NCI-H748 (cell line): Measurements from ENCODE around the gene ABCA10.
"Not testable (repeated sequence)": the region's sequence is repeated elsewhere in the genome, so short reads cannot be mapped to it uniquely, and the experiment has no call there.

Experiments used
- DNase-seq: peaks from one replicate; lab custom pipeline; 2025; ENCODE audit not compliant: unreplicated experiment; lab: John Stamatoyannopoulos, UW

ABCA10 gene, protein sequence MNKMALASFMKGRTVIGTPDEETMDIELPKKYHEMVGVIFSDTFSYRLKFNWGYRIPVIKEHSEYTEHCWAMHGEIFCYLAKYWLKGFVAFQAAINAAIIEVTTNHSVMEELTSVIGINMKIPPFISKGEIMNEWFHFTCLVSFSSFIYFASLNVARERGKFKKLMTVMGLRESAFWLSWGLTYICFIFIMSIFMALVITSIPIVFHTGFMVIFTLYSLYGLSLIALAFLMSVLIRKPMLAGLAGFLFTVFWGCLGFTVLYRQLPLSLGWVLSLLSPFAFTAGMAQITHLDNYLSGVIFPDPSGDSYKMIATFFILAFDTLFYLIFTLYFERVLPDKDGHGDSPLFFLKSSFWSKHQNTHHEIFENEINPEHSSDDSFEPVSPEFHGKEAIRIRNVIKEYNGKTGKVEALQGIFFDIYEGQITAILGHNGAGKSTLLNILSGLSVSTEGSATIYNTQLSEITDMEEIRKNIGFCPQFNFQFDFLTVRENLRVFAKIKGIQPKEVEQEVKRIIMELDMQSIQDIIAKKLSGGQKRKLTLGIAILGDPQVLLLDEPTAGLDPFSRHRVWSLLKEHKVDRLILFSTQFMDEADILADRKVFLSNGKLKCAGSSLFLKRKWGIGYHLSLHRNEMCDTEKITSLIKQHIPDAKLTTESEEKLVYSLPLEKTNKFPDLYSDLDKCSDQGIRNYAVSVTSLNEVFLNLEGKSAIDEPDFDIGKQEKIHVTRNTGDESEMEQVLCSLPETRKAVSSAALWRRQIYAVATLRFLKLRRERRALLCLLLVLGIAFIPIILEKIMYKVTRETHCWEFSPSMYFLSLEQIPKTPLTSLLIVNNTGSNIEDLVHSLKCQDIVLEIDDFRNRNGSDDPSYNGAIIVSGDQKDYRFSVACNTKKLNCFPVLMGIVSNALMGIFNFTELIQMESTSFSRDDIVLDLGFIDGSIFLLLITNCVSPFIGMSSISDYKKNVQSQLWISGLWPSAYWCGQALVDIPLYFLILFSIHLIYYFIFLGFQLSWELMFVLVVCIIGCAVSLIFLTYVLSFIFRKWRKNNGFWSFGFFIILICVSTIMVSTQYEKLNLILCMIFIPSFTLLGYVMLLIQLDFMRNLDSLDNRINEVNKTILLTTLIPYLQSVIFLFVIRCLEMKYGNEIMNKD (N-terminal part only)

DNA sequence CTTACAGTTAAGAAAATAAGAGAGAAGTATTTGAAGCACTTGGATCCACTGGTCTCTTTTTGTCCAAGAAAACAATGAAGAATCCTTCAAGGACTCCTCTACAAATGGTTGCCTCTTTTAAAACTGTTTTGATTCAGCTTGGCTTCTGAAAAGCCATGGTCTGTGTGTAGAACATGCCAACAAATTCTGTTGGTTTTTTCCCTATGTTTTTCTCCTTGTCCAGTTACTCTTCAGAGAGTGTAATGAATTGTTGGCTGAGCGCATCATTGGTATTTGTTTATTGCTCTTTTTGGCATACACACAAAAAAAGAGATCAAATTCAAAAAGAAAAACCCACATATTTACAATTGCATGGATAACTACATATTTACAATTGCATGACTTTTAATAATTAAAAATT, at the start of gene ABCA10:
Gene ABCA10 (minus strand): TSS at position 249 of the 400 bp plus-strand sequence. CDS start 3,466 bp downstream, outside the sequence.
- DNase-seq = no peak

GRCh38 chr17:69276279-69276678, 47.7 kb upstream of the ABCA10 start:
- DNase-seq = not testable (repeated sequence)

- DNase-seq = no peak
Observed at GRCh38 chr17:69275751-69276150, 47.1 kb upstream of the ABCA10 start.

GRCh38 chr17:69271023-69271422, 42.4 kb upstream of the ABCA10 start:
- DNase-seq = no peak

- no peak for DNase-seq
Observed at GRCh38 chr17:69269131-69269998, 40.7 kb upstream of the ABCA10 start.

GRCh38 chr17:69268543-69269014, 40.0 kb upstream of the ABCA10 start:
- DNase-seq = no peak

DNA sequence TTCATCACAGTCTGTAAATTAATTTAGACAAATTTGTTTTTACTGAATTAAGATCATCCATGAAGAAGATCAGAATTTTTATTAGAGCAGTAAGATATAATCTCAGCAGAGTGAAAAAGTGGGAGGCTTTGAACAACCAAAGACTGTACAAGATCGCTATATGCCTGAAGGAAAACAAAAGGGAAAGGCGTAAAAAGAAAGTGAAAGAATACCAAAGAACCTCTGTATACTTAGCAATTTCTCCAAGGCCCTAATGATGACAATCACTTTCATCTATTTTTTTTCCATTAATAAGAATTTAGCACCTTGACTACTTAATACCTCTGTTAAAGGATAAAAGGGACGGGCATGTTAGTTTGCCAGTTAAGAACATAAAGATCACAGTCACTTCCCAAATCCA, 38.6 kb upstream of the ABCA10 start:
- no peak for DNase-seq

GRCh38 chr17:69265873-69266272, 37.2 kb upstream of the ABCA10 start:
- no peak for DNase-seq

DNA sequence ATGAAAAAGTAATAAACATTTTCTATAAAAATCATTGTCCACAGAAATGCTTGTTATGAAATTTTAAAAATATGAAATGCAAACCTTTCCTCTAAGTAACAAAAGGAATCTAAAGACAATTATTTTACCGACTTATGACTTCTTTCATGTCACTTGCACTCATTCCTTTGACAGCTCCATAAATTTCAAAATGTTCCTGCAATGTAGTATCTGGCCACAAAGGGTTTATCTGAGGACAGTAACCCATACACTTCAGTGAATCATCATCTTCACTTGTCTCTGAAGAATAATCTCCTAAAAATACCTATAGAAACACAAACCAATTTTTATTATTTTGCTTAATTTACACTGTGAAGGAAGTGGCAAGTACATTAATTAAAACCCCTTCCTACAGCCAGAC, 25.6 kb upstream of the ABCA10 start:
- no peak for DNase-seq

DNA sequence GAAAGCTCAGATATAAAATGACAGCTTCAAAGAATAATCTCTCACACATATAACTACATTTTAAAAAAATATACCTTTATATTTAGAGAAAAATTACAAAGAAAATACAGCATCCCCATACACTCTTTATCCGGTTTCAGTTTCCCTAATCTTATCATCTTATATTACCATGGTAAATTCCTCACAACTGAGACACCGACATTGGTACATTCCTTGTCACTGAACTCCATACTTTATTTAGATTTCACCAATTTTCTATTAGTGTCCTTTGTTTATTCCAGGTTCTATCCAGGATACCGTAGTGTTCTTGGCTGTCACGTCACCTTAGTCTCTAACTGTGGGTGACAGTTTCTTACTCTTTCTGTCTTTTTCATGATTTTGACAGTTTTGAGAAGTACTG, 22.0 kb upstream of the ABCA10 start:
- DNase-seq = no peak

DNA sequence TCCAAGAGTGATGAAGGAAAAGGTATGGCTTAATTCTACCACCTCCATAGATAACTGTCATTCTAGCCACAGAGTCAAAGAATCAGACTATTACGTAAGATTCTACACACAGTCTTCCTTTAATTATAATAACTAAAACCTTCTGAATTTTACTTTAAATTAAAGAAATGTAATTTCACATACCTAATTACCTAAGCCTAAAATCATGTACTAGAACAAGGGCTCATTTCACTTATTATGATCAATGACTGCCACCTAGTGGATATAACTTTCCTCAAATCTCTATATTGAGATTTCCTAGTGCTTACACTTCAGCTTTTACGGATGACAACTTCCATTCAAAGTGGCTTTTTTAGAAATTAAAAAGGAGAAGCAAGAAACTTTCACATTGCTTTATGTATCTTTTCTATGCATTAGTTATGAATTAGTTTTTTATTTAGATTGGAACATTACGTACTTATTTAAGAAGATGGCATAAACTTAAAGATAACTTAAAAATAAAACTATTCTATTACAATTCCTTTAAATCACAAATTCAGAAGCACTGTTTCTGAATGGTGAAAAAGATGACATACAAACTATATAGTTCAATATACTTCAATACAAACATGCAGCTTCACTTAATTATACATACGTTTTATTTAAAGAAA, 18.2 kb upstream of the ABCA10 start:
- peak; percentile 58 for DNase-seq

GRCh38 chr17:69246202-69246601, 17.6 kb upstream of the ABCA10 start:
- no peak for DNase-seq

- DNase-seq = no peak
Observed at GRCh38 chr17:69245617-69246016, 17.0 kb upstream of the ABCA10 start.

DNA sequence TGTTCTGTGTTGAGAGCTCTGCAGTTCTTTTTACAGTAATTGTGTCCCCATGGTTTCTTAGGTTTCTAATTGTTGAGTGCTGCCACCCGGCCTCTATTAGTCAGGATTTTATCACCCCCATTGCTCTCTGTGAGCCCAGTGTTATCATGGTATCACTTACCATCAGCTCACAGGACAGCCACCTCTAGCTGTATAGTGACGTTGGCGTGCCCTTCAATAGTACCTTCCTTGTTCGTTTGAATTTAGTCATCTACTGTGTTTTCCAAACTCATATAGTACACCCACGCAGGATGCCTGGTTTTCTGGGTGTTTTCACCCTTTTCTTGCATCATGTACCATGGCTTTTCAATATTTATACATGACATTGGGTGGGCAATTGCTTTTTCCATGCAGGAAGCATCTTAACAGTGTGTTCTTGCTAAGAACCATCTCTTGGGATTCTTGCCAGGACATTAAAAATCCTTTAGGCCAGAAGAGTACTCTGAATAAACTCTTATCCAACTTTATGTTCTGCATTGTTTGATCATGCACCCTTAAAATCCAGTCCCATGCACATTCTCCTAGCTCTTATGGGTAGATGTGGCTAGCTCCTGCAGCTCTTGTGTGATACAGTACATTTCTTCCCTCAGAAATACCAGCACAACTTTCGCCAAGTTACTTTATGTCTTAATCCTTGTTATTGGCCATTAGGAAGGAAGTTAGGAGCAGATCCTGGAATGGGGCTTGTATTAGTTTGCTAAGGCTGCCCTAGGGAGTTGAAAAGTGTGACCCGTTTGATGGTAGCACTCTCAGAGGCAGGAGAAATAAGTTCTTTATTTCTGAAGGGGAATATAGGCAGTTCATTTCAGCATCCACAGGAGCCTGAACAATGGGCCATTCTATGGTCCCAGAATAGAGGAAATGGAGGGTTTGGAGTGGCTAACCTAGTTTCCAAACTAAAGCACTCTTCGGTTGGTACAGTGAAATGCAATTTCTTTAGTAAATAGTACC, 11.3 kb upstream of the ABCA10 start:
- no peak for DNase-seq

- DNase-seq = no peak
Observed at GRCh38 chr17:69236946-69237345, 8.3 kb upstream of the ABCA10 start.

DNA sequence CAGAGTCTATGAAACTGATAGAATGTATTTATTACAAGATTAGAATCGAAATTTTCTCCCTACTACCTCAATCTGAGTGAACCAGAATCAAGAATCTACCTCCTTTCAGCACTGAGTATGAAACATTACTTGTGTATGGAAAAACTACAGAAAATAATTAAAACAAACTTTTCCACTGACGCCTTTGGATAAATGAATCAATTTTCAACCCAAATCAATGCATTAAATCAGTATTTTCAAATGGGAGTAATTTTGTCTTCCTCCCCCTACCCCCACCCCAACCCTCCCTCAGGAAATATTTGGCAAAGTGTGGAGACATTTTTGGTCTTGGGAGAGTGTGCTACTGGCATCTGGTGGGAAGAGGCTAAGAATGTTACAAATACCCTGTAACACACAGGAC, 7.8 kb upstream of the ABCA10 start:
- no peak for DNase-seq

GRCh38 chr17:69235338-69236058, 6.9 kb upstream of the ABCA10 start:
- peak; percentile 85 for DNase-seq

GRCh38 chr17:69232650-69233049, 4.0 kb upstream of the ABCA10 start:
- DNase-seq = no peak
